Measurements from ENCODE around the gene YJEFN3. TPM values are rescaled to one million over a fixed set of nuclear protein-coding genes. Genes with fewer than 3 reads are reported as not detected.
A peak's percentile ranks its signal among the peaks of the same experiment; 100 is the strongest.

YJEFN3 gene
- total RNA-seq, 1 donor from 2014 or later, result 2.6 TPM

GRCh38 chr19:19513682-19514081, 15.0 kb upstream of the YJEFN3 start:
- H3K27me3 ChIP-seq, result no peaks in the 10 kb centered on the region
- peak overlapping the region; percentile 53 for H3K4me3 Mint-ChIP-seq
- H3K79me2 ChIP-seq (ENCODE audit: low read depth), result peaks cover 26% of the 10 kb centered on the region
- H3K27ac ChIP-seq, result no peak overlapping the region
- H3K27me3 Mint-ChIP-seq (ENCODE audit: insufficient read depth, low read depth), result no peaks in the 10 kb centered on the region
- H3K4me1 ChIP-seq, result no peaks in the 10 kb centered on the region
- H3K9me3 ChIP-seq (ENCODE audit: low read depth), result no peaks in the 10 kb centered on the region
- H3K4me3 ChIP-seq, result no peak overlapping the region
- no peak overlapping the region for H3K9ac ChIP-seq
- H3K36me3 Mint-ChIP-seq, result peaks cover 2% of the 10 kb centered on the region
- no peaks in the 10 kb centered on the region for H3K9me3 Mint-ChIP-seq
- no peak overlapping the region for H3K27ac Mint-ChIP-seq
- H3K36me3 ChIP-seq, result no peaks in the 10 kb centered on the region
- TF ChIP-seq EZH2 (IDR thresholded peaks at IDR 0.05) (no peak), EZH2phosphoT487 (IDR thresholded peaks at IDR 0.05) (no peak), CTCF (IDR thresholded peaks at IDR 0.05) (no peak)
- H4K20me1 ChIP-seq (ENCODE audit: low read depth), result peaks cover 6% of the 10 kb centered on the region
- no peak overlapping the region for H2AFZ ChIP-seq (replicated peaks)
- H3K4me1 Mint-ChIP-seq, result peaks cover 12% of the 10 kb centered on the region
- no peak overlapping the region for H3K4me2 ChIP-seq
- DNase-seq (ENCODE audit: low spot score), result no peak
- H3F3A ChIP-seq (ENCODE audit: low read depth), result peaks cover 10% of the 10 kb centered on the region

- Histone ChIP-seq H3K4me2 (no peak overlapping the region), H2AFZ (replicated peaks) (no peak overlapping the region), H4K20me1 (ENCODE audit: low read depth) (peaks cover 8% of the 10 kb centered on the region), H3K79me2 (ENCODE audit: low read depth) (peaks cover 32% of the 10 kb centered on the region), H3K27ac (no peak overlapping the region), H3K9ac (no peak overlapping the region), H3K36me3 (no peaks in the 10 kb centered on the region), H3F3A (ENCODE audit: low read depth) (peaks cover 10% of the 10 kb centered on the region), H3K9me3 (ENCODE audit: low read depth) (no peaks in the 10 kb centered on the region), H3K4me1 (no peaks in the 10 kb centered on the region), H3K4me3 (no peak overlapping the region), H3K27me3 (no peaks in the 10 kb centered on the region)
- H3K27ac Mint-ChIP-seq, result no peak overlapping the region
- H3K4me3 Mint-ChIP-seq, result peak overlapping the region; percentile 53
- H3K36me3 Mint-ChIP-seq, result peaks cover 4% of the 10 kb centered on the region
- DNase-seq (ENCODE audit: low spot score), result no peak
- peaks cover 12% of the 10 kb centered on the region for H3K4me1 Mint-ChIP-seq
- H3K9me3 Mint-ChIP-seq, result no peaks in the 10 kb centered on the region
- H3K27me3 Mint-ChIP-seq (ENCODE audit: insufficient read depth, low read depth), result no peaks in the 10 kb centered on the region
- TF ChIP-seq CTCF (IDR thresholded peaks at IDR 0.05) (no peak), EZH2phosphoT487 (IDR thresholded peaks at IDR 0.05) (no peak), EZH2 (IDR thresholded peaks at IDR 0.05) (no peak)
Measured at GRCh38 chr19:19514215-19514657, 14.5 kb upstream of the YJEFN3 start.

GRCh38 chr19:19514881-19515641, 13.7 kb upstream of the YJEFN3 start, which contains the start of gene TSSK6:
TSS of gene TSSK6 (minus strand) at chr19:19515548. CDS start at chr19:19515427, 121 bp downstream.
- Histone ChIP-seq H3K36me3 (no peaks in the 10 kb centered on the region), H2AFZ (replicated peaks) (peak within 1 kb of the TSS; percentile 93), H3K9ac (peak within 1 kb of the TSS; percentile 10), H3K4me2 (peak within 1 kb of the TSS; percentile 90), H3K79me2 (ENCODE audit: low read depth) (peaks cover 40% of the 10 kb centered on the region), H3K27me3 (no peaks in the 10 kb centered on the region), H3K27ac (no peak within 1 kb of the TSS), H3F3A (ENCODE audit: low read depth) (peaks cover 3% of the 10 kb centered on the region), H3K4me3 (peak within 1 kb of the TSS; percentile 72), H3K9me3 (ENCODE audit: low read depth) (no peaks in the 10 kb centered on the region), H4K20me1 (ENCODE audit: low read depth) (peaks cover 12% of the 10 kb centered on the region), H3K4me1 (no peaks in the 10 kb centered on the region)
- Mint-ChIP-seq H3K27me3 (ENCODE audit: insufficient read depth, low read depth) (no peaks in the 10 kb centered on the region), H3K4me3 (peak within 1 kb of the TSS; percentile 96), H3K4me1 (peaks cover 12% of the 10 kb centered on the region), H3K36me3 (peaks cover 10% of the 10 kb centered on the region), H3K27ac (peak within 1 kb of the TSS; percentile 90), H3K9me3 (no peaks in the 10 kb centered on the region)
- DNase-seq (ENCODE audit: low spot score), result no peak
- no peak for TF ChIP-seq EZH2phosphoT487 (IDR thresholded peaks at IDR 0.05)
- no peak for TF ChIP-seq CTCF (IDR thresholded peaks at IDR 0.05)
- no peak for TF ChIP-seq EZH2 (IDR thresholded peaks at IDR 0.05)
